OCI-LY3 (cell line): ENCODE results near the gene ARSD.

Experiments used
- H2AFZ ChIP-seq: fragments of 200-600, 300-600 bp; shearing (Covaris generic); 2 replicates; pipeline ENCODE4 v1.6.0; 2014; ENCODE audit warnings: antibody characterized with exemption, low read depth, low read length
- H3K27ac ChIP-seq: fragments of 200-600, 300-600 bp; sonication (generic); 2 replicates; pipeline ENCODE4 v1.5.1; 2014; ENCODE audit warnings: mild to moderate bottlenecking, low read length, moderate library complexity, mixed read lengths
- H3K27me3 ChIP-seq: fragments of 200-600, 300-600 bp; sonication (generic); 2 replicates; pipeline ENCODE4 v1.6.1; 2014; ENCODE audit warnings: low read depth, low read length, mixed read lengths
- H3K36me3 ChIP-seq: fragments of 200-600, 300-600 bp; sonication (generic); replicated peaks from 2 replicates; pipeline ENCODE3; 2014; ENCODE audit warnings: low read depth, low read length, mixed read lengths
- H3K4me1 ChIP-seq: fragments of 300-600, 200-600 bp; sonication (generic); 2 replicates; pipeline ENCODE4 v1.6.1; 2014; ENCODE audit warnings: low read length, mixed read lengths
- H3K4me2 ChIP-seq: fragments of 200-600, 300-600 bp; sonication (generic); 2 replicates; pipeline ENCODE4 v1.6.1; 2014; ENCODE audit warnings: low read length, mixed read lengths
- H3K4me3 ChIP-seq: fragments of 300-600, 200-600 bp; sonication (generic); 2 replicates; pipeline ENCODE4 v1.5.1; 2014; ENCODE audit warnings: antibody characterized with exemption, mild to moderate bottlenecking, low read length, moderate library complexity
- H3K79me2 ChIP-seq: fragments of 300-600, 200-600 bp; shearing (Covaris generic); 2 replicates; pipeline ENCODE4 v1.6.1; 2014; ENCODE audit warnings: mild to moderate bottlenecking, low read length, mixed read lengths
- H3K9ac ChIP-seq: fragments of 300-600, 200-600 bp; shearing (Covaris generic); 2 replicates; pipeline ENCODE4 v1.6.0; 2014; ENCODE audit warnings: mild to moderate bottlenecking, low read length, moderate library complexity
- H3K9me3 ChIP-seq: fragments of 200-600, 300-600 bp; shearing (Covaris generic); 2 replicates; pipeline ENCODE4 v1.6.1; 2014; ENCODE audit warnings: low read length, mixed read lengths; ENCODE audit not compliant: insufficient read depth
- H4K20me1 ChIP-seq: fragments of 200-600, 300-600 bp; sonication (generic); 2 replicates; pipeline ENCODE4 v1.6.1; 2016; ENCODE audit warnings: low read length, mixed read lengths; ENCODE audit not compliant: insufficient read depth
- CTCF ChIP-seq: fragments of 200-600, 300-600 bp; sonication (generic); IDR thresholded peaks from 2 replicates; pipeline ENCODE4 v1.5.1; 2014; ENCODE audit warnings: antibody characterized with exemption, low read length, low read depth
- EZH2phosphoT487 ChIP-seq: fragments of 200-600 bp; shearing (Covaris generic); IDR thresholded peaks from 2 replicates; pipeline ENCODE4 v1.6.1; 2018; ENCODE audit warnings: antibody characterized with exemption, mixed run types, low read depth

The ARSD gene

GRCh38 chrX:2874222-2875135 is 54.7 kb downstream of the ARSD start:
- Histone ChIP-seq H3K4me1 (peaks cover 8% of the 10 kb centered on the region), H3K9ac (no peak overlapping the region), H3K4me2 (no peak overlapping the region), H3K36me3 (no peaks in the 10 kb centered on the region), H3K79me2 (no peaks in the 10 kb centered on the region), H3K27me3 (no peaks in the 10 kb centered on the region), H3K27ac (no peak overlapping the region), H2AFZ (no peak overlapping the region), H4K20me1 (no peaks in the 10 kb centered on the region), H3K9me3 (no peaks in the 10 kb centered on the region), H3K4me3 (no peak overlapping the region)
- TF ChIP-seq EZH2phosphoT487 (no peak), CTCF (no peak)

- no peak overlapping the region for H3K4me2 ChIP-seq
- no peak overlapping the region for H3K27ac ChIP-seq
- no peaks in the 10 kb centered on the region for H3K27me3 ChIP-seq
- H3K79me2 ChIP-seq = no peaks in the 10 kb centered on the region
- H3K4me1 ChIP-seq = peaks cover 6% of the 10 kb centered on the region
- TF ChIP-seq CTCF (no peak), EZH2phosphoT487 (no peak)
- no peaks in the 10 kb centered on the region for H3K9me3 ChIP-seq
- H2AFZ ChIP-seq = no peak overlapping the region
- no peak overlapping the region for H3K9ac ChIP-seq
- H3K4me3 ChIP-seq = no peak overlapping the region
- H3K36me3 ChIP-seq = no peaks in the 10 kb centered on the region
- H4K20me1 ChIP-seq = no peaks in the 10 kb centered on the region
These were observed 56.4 kb downstream of the ARSD start for GRCh38 chrX:2872671-2873277.

- no peaks in the 10 kb centered on the region for H3K27me3 ChIP-seq
- H3K4me1 ChIP-seq = no peaks in the 10 kb centered on the region
- H3K36me3 ChIP-seq = no peaks in the 10 kb centered on the region
- H3K9me3 ChIP-seq = no peaks in the 10 kb centered on the region
- H3K4me3 ChIP-seq = no peak overlapping the region
- H2AFZ ChIP-seq = no peak overlapping the region
- no peaks in the 10 kb centered on the region for H3K79me2 ChIP-seq
- H3K27ac ChIP-seq = no peak overlapping the region
- TF ChIP-seq EZH2phosphoT487 = no peak
- TF ChIP-seq CTCF = no peak
- H3K4me2 ChIP-seq = no peak overlapping the region
- H3K9ac ChIP-seq = no peak overlapping the region
- no peaks in the 10 kb centered on the region for H4K20me1 ChIP-seq
These were observed 57.3 kb downstream of the ARSD start for GRCh38 chrX:2871831-2872230.

- no peak overlapping the region for H3K4me3 ChIP-seq
- no peak overlapping the region for H3K27ac ChIP-seq
- no peak overlapping the region for H2AFZ ChIP-seq
- H3K79me2 ChIP-seq = no peaks in the 10 kb centered on the region
- no peak overlapping the region for H3K9ac ChIP-seq
- no peaks in the 10 kb centered on the region for H4K20me1 ChIP-seq
- no peak overlapping the region for H3K4me2 ChIP-seq
- H3K27me3 ChIP-seq = no peaks in the 10 kb centered on the region
- TF ChIP-seq EZH2phosphoT487 (no peak), CTCF (no peak)
- no peaks in the 10 kb centered on the region for H3K36me3 ChIP-seq
- H3K4me1 ChIP-seq = no peaks in the 10 kb centered on the region
- H3K9me3 ChIP-seq = no peaks in the 10 kb centered on the region
These were observed 58.5 kb downstream of the ARSD start for GRCh38 chrX:2870650-2871049.
